T-helper 1 cell (primary cell): ENCODE results near the gene NUDT14.
A peak's percentile ranks its signal among the peaks of the same experiment; 100 is the strongest.

Experiments used
- DNase-seq, 5 donors: peaks; one replicate each; pipeline ENCODE4 v3.0.0-alpha.2; 2012 to 2020

Gene NUDT14

DNA sequence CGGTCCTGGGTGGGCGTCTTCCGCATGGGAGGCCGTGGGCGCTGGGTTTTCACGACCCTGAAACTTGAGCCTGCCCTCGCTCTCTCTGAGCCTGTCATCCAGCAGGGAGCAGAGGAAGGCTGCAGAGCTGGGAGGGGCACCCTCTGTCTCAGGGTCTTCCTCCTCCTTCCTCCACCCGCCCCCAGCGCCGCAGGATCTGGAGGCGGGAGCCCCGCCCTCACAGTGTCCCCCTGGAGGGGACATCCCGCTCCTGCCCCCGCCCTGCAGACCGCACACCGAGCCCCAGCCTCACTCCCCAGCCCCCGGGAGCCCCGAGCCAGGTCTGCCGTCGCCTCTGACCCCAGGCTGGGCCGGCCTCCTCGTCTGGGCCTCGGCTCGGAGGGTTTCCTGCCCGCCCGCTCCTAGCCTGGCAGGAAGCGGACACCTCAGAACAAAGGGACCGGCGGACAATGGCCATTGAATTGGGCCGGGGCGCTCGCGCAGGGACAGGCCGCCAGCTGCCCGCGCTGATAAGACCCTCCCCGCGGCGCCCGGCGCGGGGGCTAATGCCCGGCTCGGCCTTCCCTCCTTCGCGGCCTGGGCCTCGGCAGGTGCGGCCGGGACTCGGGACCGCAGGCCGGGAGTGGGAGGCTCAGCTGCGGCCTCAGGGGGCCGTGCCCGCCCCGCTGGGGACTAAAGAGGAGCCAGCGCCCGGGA, 15.3 kb upstream of the NUDT14 start:
- DNase-seq: no peak

GRCh38 chr14:105195522-105196264, 14.6 kb upstream of the NUDT14 start:
- peak in 1 of 5 donors; percentile 27 for DNase-seq

GRCh38 chr14:105195051-105195450, 13.9 kb upstream of the NUDT14 start:
- no peak for DNase-seq

- DNase-seq: no peak
These were observed 13.0 kb upstream of the NUDT14 start for GRCh38 chr14:105193916-105194782.

GRCh38 chr14:105192866-105193731, 12.0 kb upstream of the NUDT14 start:
- DNase-seq: no peak

DNA sequence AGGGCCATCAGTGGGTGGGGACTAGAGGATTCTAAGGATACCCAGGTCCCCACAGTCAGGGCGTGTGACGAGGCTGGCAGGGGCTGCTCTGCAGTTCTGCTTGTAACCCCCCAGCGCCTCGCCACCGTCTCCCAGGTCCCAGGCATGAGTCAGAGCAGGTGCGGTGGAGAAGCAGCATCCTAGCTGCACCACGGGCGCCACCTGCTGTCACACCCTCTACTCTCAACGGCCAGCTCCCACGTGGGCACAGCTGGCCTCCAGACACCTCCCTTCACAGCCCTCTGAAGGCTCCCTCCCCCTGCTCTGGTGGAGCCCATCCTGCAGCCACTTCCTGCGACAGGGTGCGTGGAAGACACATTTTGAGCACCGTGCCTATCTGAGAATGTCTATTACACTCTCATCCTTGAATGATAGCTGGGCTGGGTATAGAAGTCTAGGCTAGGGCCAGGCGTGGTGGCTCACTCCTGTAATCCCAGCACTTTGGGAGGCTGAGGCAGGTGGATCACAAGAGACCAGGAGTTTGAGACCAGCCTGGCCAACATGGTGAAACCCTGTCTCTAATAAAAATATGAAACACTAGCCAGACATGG, 6.9 kb upstream of the NUDT14 start:
- DNase-seq: no peak

- no peak for DNase-seq
These were observed 6.0 kb upstream of the NUDT14 start for GRCh38 chr14:105187116-105187515.

DNA sequence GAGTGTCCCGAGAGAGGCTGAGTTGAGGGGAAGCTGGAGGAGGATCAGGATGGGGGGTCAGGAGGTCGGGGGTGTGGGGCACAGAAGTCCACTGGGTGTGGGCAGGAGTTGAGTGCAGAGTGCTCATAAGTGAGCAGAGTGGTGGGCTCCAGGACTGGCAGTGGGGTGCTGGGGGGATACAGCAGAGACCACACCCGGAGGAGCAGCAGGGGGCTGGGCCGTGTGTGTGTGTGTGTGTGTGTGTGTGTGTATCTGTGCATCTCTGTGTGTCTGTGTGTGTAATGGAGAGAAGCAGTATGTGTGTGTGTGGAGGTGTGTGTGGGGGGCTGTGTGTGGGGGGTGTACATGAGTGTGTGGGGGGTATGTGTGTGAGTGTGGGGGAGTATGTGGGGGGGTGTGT, 4.9 kb upstream of the NUDT14 start:
- no peak for DNase-seq

DNA sequence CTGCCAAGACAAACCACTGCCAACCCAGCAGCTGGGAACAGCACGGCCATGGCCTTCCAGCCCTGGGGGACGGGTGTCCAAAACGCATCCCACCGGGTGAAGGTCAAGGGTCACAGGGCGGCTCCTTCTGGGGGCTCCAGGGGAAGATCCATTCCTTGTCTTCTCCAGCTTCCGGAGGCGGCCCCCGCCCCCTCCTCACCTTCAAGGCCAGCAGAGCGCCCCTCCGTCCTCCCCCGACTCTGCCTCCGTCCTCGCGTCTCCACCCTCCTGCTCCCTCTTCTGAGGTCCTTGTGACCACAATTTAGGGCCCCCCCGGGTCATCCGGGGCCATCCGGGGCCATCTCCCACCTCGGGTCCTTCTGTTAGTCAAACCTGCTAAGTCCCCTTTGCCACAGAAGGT, 3.9 kb upstream of the NUDT14 start:
- DNase-seq: no peak

- DNase-seq: no peak
These were observed 3.3 kb upstream of the NUDT14 start for GRCh38 chr14:105184461-105184860.

- DNase-seq: no peak
These were observed 1.3 kb upstream of the NUDT14 start for GRCh38 chr14:105182296-105183020.

DNA sequence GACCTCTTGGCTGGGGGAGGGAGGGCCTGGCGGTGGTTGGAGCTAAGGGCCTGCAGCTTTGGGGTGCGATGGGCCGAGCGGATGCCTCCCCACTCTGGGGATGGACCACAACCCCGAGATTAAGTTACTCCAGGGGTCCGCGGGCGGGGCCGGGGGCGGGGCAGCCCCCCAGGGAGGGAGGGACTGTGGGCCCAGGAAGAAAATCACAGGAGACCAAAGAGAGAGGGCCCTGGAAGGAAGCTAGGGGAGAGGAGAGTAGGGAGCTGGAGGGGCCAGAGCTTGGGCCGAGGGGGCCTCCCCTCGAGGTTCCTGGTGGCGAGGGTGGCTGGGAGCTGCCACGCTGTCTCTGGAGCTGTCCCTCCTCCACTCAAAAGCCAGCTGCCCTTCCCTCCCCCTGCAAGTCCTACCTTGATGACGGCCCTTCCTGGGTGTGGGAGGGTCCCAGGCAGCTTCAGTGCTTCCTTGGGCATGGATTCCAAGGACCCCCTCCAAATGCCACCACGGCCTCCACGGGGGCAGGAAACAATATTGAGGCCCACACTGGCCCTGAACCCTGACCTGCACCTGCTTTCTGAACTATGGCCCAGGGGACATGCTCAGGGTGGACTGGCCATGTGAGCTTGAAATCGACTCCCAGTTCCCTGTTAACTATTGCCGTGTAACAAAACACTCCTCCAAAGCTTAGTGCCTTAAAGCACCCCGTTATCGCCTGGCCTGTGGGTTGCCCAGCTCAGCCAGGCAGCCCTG, 610 bp upstream of the NUDT14 start:
- no peak for DNase-seq

GRCh38 chr14:105179191-105179590, 1.9 kb downstream of the NUDT14 start:
- no peak for DNase-seq

GRCh38 chr14:105178868-105179140, 2.3 kb downstream of the NUDT14 start:
- no peak for DNase-seq

DNA sequence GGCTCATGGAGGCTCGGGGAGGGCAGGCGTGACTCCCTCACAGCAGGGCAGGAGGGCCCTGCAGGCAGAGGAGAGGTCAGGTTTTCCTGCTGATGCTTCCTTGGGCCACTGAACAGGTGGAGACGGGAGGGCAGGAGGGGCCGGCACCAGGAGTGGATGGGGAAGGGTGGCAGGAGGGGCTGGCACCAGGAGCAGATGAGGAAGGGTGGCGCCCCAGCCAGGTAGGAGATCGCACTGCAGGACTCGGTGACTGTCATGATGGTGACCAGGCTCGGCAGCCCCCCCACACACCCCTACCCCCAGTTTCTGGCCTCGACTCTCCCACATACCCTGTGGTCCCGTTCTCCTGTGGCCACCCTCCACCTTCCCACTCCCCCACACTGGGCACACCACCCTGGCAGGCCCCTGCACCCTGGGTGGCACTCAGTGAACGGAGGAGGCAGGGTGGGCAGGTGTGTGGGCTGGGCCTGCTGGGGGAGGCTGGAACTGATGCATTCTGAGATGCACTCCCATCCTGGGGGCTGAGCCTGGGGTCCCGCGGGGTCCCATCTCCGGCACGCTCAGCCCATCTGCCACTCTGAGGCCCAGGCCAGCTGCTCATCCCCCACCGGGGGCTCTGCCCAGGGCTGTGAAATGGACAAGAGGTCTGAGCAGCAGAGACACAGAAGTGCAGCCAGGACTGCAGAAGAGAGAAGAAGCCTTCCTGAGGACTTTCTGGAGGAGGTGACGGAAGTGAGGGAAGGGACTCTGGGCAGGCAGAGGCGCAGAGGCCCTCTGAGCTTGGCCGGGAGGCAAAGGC, 2.8 kb downstream of the NUDT14 start:
- DNase-seq: no peak

DNA sequence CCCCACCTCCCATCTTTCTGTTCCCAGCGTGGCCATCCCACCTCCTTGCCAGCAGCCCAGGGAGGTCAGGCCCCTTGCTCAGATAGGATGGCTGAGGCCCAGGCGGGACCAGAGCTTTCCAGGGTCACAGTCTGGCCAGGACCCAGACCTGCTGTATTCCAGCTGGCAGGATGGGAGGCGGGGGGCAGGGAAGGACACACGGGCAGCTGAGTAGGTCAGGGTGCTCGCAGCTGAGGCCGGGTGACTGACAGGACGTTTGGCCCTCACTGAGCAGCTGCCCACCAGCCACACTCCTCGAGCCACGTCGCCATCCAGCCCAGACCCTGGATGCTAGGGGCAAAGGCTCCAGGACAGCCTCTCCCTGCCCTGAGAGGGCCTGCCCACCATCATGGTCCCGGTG, 4.0 kb downstream of the NUDT14 start:
- no peak for DNase-seq

DNA sequence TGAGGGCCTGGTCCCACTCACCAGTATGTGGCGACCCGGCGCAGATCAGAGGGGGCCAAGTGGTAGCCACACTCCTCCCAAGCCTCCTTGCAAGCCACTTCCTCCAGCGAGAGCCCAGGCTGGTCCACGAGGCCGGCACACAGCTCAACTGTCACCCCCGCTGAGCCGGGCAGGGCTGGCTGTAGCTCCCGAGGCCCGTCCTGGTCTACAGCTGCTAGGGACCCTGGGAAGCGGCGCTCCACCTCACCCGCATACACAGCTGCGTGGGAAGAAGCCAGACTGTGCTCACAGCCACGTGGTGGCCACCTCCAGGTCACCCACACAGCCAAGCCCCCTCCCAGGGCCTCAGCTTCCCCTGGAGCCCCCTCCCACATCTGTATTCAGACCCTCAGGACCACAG, 4.6 kb downstream of the NUDT14 start:
- no peak for DNase-seq

GRCh38 chr14:105173901-105174894, 6.9 kb downstream of the NUDT14 start:
- peak in 2 of 5 donors; percentile 33 to 53 for DNase-seq

- no peak for DNase-seq
These were observed 8.0 kb downstream of the NUDT14 start for GRCh38 chr14:105173145-105173544.
